Gastroesophageal sphincter (tissue), 3 donors: ENCODE data around the gene CD40.

Source experiments
- POLR2A ChIP-seq, 2 donors: fragments of 450-650 bp; IDR thresholded peaks; one replicate each; pipeline ENCODE4 v1.6.1; 2017; ENCODE audit warnings: antibody characterized with exemption in 2 of 2, mild to moderate bottlenecking in 2 of 2, moderate library complexity in 1 of 2
- POLR2AphosphoS5 ChIP-seq: sonication (generic); formaldehyde crosslinking; IDR thresholded peaks from one replicate; pipeline ENCODE4 v1.6.1; 2017; ENCODE audit warnings: antibody characterized with exemption
- TF ChIP-seq, protein P1 (sequence below), 4 experiments: fragments of 200-600 bp in 2 of 4; fragments of 450-650 bp in 2 of 4; sonication (generic) in 1 of 4; IDR thresholded peaks; one replicate each; pipeline ENCODE4 v1.5.1; 2017 to 2019; ENCODE audit warnings: antibody characterized with exemption in 4 of 4, mild to moderate bottlenecking in 2 of 4, moderate library complexity in 2 of 4

DNA sequence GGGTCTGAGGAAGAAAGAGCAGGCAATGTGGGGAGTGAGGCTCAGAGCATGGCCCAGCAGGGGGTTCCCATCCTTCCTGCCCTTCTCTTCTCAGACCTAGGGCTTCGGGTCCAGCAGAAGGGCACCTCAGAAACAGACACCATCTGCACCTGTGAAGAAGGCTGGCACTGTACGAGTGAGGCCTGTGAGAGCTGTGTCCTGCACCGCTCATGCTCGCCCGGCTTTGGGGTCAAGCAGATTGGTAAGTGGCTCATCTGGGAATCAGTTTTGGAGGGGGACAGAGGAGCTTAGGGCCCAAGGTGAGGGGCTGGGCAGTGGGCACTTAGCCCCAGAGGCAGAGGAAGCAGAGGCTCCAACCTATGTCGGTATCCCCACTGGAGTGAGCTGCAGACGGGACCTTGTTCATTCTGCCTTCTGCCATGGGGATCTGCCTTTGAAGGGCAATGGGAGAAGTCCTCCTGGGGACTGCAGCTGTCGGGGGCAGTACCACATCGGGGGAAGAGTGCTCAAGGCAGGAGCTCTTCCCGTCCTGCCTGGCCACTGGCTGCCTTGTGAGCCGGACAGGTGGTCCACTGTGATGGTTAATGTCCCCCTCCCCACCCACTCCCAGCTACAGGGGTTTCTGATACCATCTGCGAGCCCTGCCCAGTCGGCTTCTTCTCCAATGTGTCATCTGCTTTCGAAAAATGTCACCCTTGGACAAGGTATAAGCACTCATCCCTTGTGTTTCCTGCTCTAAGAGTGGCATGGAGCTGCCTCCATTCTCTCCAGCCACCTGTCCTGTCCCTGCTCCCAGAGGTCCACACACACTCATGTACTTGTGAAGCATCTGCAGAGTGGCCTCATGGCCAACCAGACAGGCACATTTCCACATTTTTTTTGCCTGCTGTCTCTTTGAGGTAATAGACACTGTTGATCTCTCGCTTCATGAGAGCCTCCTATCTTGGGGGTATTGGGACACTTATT lies 4.7 kb downstream of the CD40 start:
- no peak for TF ChIP-seq POLR2AphosphoS5
- TF ChIP-seq, protein P1, sequence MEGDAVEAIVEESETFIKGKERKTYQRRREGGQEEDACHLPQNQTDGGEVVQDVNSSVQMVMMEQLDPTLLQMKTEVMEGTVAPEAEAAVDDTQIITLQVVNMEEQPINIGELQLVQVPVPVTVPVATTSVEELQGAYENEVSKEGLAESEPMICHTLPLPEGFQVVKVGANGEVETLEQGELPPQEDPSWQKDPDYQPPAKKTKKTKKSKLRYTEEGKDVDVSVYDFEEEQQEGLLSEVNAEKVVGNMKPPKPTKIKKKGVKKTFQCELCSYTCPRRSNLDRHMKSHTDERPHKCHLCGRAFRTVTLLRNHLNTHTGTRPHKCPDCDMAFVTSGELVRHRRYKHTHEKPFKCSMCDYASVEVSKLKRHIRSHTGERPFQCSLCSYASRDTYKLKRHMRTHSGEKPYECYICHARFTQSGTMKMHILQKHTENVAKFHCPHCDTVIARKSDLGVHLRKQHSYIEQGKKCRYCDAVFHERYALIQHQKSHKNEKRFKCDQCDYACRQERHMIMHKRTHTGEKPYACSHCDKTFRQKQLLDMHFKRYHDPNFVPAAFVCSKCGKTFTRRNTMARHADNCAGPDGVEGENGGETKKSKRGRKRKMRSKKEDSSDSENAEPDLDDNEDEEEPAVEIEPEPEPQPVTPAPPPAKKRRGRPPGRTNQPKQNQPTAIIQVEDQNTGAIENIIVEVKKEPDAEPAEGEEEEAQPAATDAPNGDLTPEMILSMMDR (IDR thresholded peaks at IDR 0.05), result no peak
- TF ChIP-seq POLR2A (IDR thresholded peaks at IDR 0.05), result no peak
